Left lung (tissue), 10 donors: ENCODE results near the gene GALNT10. TPM values are rescaled to one million over a fixed set of nuclear protein-coding genes. Genes with fewer than 3 reads are reported as not detected.

ENCODE experiments used
- ATAC-seq: fragments of 200-7000 bp; cut with Tn5 transposase; one replicate; pipeline ENCODE4 v1.9.1; 2020; ENCODE audit warnings: moderate library complexity
- DNase-seq, 4 donors: peaks; one replicate each; pipeline ENCODE4 v3.0.0-alpha.2; 2013 to 2020
- H3K27ac ChIP-seq, 2 donors: fragments of 200-600 bp; sonication (generic) in 1 of 2; one replicate each; pipeline versions ENCODE4 v1.5.0 to v1.8.0; 2020 to 2021
- H3K27me3 ChIP-seq, 2 donors: fragments of 200-600 bp; sonication (generic) in 1 of 2; one replicate each; pipeline versions ENCODE4 v1.5.0 to v1.8.0; 2020 to 2021
- H3K36me3 ChIP-seq, 2 donors: fragments of 200-600 bp; sonication (generic) in 1 of 2; one replicate each; pipeline versions ENCODE4 v1.5.0 to v1.8.0; 2020 to 2021
- H3K4me1 ChIP-seq, 2 donors: fragments of 200-600 bp; one replicate each; pipeline ENCODE4 v1.8.0; 2021
- H3K4me3 ChIP-seq, 2 donors: fragments of 200-600 bp; sonication (generic) in 1 of 2; one replicate each; pipeline versions ENCODE4 v1.5.0 to v1.8.0; 2020 to 2021; ENCODE audit warnings: mild to moderate bottlenecking in 1 of 2
- H3K9me3 ChIP-seq, 2 donors: fragments of 200-600 bp; sonication (generic) in 1 of 2; one replicate each; pipeline versions ENCODE4 v1.5.0 to v1.8.0; 2020 to 2021
- intact Hi-C, 2 donors: fragments of 100-400 bp; cut with DNase I; formaldehyde crosslinking; loops; one replicate each; pipeline versions ENCODE4 v1.11.2 to v1.14.2; 2022
- polyA plus RNA-seq, 6 donors: library from polyadenylated mRNA; unstranded; fragments of 120-200 nt; gene quantifications; one replicate each; pipeline ENCODE4 v1.2.1, GENCODE V29; 2013; ENCODE audit not compliant: insufficient read length in 6 of 6
- total RNA-seq, 2 donors: library from RNA; stranded (reverse); fragmentation: NEBNext Ultra II Directional; extraction: Animal tissue kit (Norgen Biotek cat#: 25700); gene quantifications; one replicate each; pipeline ENCODE4 v1.2.1, GENCODE V29; 2021
- TF ChIP-seq, protein P1 (sequence below), 2 donors: fragments of 200-600 bp; sonication (generic) in 1 of 2; IDR thresholded peaks; one replicate each; pipeline versions ENCODE4 v1.5.0 to v1.8.0; 2021; ENCODE audit warnings: antibody characterized with exemption in 2 of 2
- donor health status: DM: no; HTN: yes; CAD: no.
- donor health status: DM: no; HTN: no; CAD: no.

The GALNT10 gene
- total and polyA plus RNA-seq, 8 donors, result 21.2 to 117 (median 25.7) TPM

DNA sequence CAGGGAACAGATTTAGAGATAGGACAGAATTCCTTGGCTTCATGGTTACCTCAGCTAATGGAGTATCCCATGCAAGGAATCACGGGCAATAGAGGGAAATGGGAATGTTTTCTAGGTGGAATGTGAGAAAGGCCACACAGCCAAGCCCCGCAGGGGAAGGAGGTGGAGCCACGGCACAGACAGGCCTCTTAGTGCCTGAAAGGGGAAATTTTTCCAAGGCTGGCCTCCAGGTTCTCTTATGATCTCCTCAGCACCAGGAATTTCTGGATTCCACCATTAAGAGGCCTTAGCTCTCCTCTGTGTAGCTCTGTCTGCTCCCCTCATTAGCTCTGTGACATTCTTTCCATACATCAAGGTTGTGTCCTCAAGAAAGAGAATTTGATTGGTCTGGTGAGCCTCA lies 124.7 kb downstream of the GALNT10 start:
- no peaks in the 10 kb centered on the region for H3K4me1 ChIP-seq
- H3K36me3 ChIP-seq, result no peaks in the 10 kb centered on the region
- no peak overlapping the region for H3K4me3 ChIP-seq
- no peaks in the 10 kb centered on the region for H3K9me3 ChIP-seq
- TF ChIP-seq, protein P1, sequence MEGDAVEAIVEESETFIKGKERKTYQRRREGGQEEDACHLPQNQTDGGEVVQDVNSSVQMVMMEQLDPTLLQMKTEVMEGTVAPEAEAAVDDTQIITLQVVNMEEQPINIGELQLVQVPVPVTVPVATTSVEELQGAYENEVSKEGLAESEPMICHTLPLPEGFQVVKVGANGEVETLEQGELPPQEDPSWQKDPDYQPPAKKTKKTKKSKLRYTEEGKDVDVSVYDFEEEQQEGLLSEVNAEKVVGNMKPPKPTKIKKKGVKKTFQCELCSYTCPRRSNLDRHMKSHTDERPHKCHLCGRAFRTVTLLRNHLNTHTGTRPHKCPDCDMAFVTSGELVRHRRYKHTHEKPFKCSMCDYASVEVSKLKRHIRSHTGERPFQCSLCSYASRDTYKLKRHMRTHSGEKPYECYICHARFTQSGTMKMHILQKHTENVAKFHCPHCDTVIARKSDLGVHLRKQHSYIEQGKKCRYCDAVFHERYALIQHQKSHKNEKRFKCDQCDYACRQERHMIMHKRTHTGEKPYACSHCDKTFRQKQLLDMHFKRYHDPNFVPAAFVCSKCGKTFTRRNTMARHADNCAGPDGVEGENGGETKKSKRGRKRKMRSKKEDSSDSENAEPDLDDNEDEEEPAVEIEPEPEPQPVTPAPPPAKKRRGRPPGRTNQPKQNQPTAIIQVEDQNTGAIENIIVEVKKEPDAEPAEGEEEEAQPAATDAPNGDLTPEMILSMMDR (IDR thresholded peaks at IDR 0.05), result no peak
- DNase-seq (no peak), ATAC-seq (no peak)
- no peaks in the 10 kb centered on the region for H3K27me3 ChIP-seq
- intact Hi-C loops, result no loop called here
- H3K27ac ChIP-seq, result no peak overlapping the region

DNA sequence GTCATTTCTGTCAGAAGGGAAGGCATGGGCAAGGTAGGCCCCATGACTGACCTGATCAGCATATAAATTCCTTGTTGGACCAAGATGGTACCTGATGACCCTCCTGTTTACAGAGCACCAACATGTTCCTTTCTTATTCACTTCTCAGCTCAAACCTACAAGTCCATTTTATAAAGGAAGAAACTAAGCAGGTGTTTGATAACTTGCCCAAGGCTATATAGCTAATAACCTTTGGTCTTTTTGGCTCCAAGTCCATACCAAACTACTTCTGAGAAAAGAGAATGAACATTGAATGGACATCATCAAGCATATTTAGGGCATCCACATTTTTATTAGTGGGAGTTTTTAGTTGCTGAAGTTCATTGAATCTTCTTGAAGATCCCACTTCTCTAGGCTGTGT lies 125.2 kb downstream of the GALNT10 start:
- H3K9me3 ChIP-seq, result no peaks in the 10 kb centered on the region
- no peaks in the 10 kb centered on the region for H3K27me3 ChIP-seq
- H3K36me3 ChIP-seq, result no peaks in the 10 kb centered on the region
- TF ChIP-seq, protein P1 (IDR thresholded peaks at IDR 0.05), result no peak
- H3K4me1 ChIP-seq, result no peaks in the 10 kb centered on the region
- intact Hi-C loops, result no loop called here
- H3K27ac ChIP-seq, result no peak overlapping the region
- DNase-seq (no peak), ATAC-seq (no peak)
- no peak overlapping the region for H3K4me3 ChIP-seq

DNA sequence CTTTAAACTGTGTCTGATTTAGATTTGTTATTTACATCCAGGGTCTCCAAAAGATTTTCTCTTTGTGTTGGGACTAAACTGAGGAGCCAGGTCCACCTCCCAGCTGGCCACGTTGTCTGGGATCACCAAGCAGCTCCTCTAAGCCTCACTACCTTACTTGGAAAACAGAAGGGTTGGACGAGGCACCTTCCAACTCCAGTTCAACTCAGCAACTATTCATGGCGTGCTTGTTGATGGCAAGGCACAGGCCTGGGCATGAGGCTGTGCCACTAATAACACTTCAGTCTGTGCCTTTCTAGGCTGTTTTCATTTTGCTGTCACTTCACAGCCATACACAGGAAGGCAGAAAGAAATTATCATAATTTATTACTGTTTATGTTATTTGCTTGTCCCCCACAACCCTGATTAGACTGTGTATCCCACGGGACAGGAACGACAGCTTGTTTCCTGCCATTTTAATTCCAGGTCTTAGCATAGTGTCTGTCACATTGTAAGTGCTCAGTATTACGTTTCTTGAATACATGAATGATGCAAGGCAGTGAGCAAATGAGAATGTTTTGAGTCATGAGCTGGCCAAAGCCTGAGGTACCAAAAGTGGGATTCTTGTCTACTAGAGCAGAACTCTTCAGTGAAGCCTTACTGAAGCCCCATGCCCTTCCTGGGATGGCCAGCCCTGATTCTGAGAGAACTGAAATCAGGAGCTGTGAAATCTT lies 125.8 kb downstream of the GALNT10 start:
- no peak for ATAC-seq
- H3K4me3 ChIP-seq, result no peak overlapping the region
- H3K4me1 ChIP-seq, result no peaks in the 10 kb centered on the region
- H3K36me3 ChIP-seq, result no peaks in the 10 kb centered on the region
- H3K27ac ChIP-seq, result no peak overlapping the region
- intact Hi-C loops, result no loop called here
- H3K27me3 ChIP-seq, result no peaks in the 10 kb centered on the region
- DNase-seq, result no peak
- TF ChIP-seq, protein P1 (IDR thresholded peaks at IDR 0.05), result no peak
- H3K9me3 ChIP-seq, result no peaks in the 10 kb centered on the region

DNA sequence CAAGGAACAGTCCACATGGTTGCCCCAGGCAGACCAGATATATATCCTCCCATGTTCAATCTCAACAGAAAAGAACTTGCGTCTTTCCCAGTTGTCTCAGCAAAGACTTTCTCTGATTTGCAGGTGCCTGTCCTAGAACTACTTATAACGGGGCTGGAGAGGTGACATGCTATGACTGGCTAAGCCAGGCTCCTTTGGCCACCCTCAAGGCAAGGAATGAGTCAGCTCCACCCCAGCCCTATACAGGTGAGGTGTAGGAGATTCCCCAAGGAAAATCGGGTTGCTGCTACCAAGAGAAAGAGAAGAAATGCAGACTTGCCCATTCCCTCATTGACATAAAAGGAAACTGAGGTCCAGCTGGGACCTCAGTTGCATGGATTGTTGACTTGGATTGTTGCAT lies 127.4 kb downstream of the GALNT10 start:
- Histone ChIP-seq H3K27me3 (no peaks in the 10 kb centered on the region), H3K9me3 (no peaks in the 10 kb centered on the region), H3K4me1 (no peaks in the 10 kb centered on the region), H3K4me3 (no peak overlapping the region), H3K36me3 (no peaks in the 10 kb centered on the region), H3K27ac (no peak overlapping the region)
- TF ChIP-seq, protein P1 (IDR thresholded peaks at IDR 0.05), result no peak
- intact Hi-C loops, result no loop called here
- DNase-seq (no peak), ATAC-seq (no peak)

DNA sequence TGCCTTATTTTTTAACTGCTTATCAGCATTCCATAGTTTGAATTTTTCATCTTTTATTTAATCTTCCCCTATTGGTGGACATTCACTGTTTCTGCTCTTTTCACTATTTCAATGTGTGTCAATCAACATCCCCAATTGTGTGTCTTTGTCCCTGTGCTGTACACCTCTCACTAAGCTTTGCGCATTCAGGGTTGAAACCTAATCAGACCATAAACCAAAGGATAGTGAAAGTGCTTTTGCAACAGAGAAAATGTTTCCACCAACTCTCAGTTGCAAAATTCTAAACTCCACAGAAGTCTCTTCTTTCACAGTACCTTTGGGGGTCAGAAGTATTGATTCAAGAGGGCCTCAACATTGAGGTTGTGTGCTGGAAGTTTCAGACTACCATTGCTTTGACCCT lies 128.2 kb downstream of the GALNT10 start:
- Histone ChIP-seq H3K36me3 (peaks cover 0 to 5% of the 10 kb centered on the region in 2 donors), H3K9me3 (no peaks in the 10 kb centered on the region), H3K27ac (no peak overlapping the region), H3K27me3 (no peaks in the 10 kb centered on the region), H3K4me1 (no peaks in the 10 kb centered on the region), H3K4me3 (no peak overlapping the region)
- TF ChIP-seq, protein P1 (IDR thresholded peaks at IDR 0.05), result no peak
- ATAC-seq, result no peak
- DNase-seq, result no peak
- intact Hi-C loops, result no loop called here
